Body of pancreas (tissue), 4 donors: ENCODE data around the gene JAGN1.

Experiments
- CTCF ChIP-seq, 7 experiments: fragments of 450-650 bp in 4 of 7; fragments of 200-600 bp in 3 of 7; sonication (generic) in 3 of 7; IDR thresholded peaks; one replicate each; pipeline ENCODE4 v1.5.1; 2016 to 2019; ENCODE audit warnings: antibody characterized with exemption in 7 of 7
- POLR2A ChIP-seq, 3 donors: fragments of 450-650 bp; IDR thresholded peaks; one replicate each; pipeline ENCODE4 v1.6.1; 2016; ENCODE audit warnings: antibody characterized with exemption in 3 of 3, mild to moderate bottlenecking in 2 of 3

GRCh38 chr3:9913601-9914000, 23.2 kb downstream of the JAGN1 start:
- TF ChIP-seq POLR2A (IDR thresholded peaks at IDR 0.05) (no peak), CTCF (IDR thresholded peaks at IDR 0.05) (no peak)
